ENCODE data around the gene FAM117B.

FAM117B gene

GRCh38 chr2:202634556-202635427 lies at the start of gene FAM117B:
Gene FAM117B (plus strand): TSS chr2:202634969. CDS start chr2:202635188, 219 bp downstream.
- TF ChIP-seq MYC (IDR thresholded peaks at IDR 0.05; ENCODE audit: low read depth, low read length) (peak; percentile 55), CTCF (IDR thresholded peaks at IDR 0.05; ENCODE audit: low read depth, low read length) (no peak), MAX (IDR thresholded peaks at IDR 0.05; ENCODE audit: low read depth, low read length) (peak; percentile 76), POLR2A (IDR thresholded peaks at IDR 0.05; ENCODE audit: extremely low read depth, insufficient read length) (peak; percentile 37)
- DNase-seq (ENCODE audit: low read depth), result peak; percentile 99
- peak within 1 kb of the TSS; percentile 80 for H3K4me3 ChIP-seq (ENCODE audit: low read depth, low read length)

- peak; percentile 77 for DNase-seq (ENCODE audit: low read depth)
- H3K4me3 ChIP-seq (ENCODE audit: low read depth, low read length), result no peak overlapping the region
- peak; percentile 16; the same call in 1 of the 2 replicates for TF ChIP-seq MAX (IDR thresholded peaks at IDR 0.05; ENCODE audit: low read depth, low read length)
- TF ChIP-seq POLR2A (IDR thresholded peaks at IDR 0.05; ENCODE audit: extremely low read depth, insufficient read length), result no peak
- 0 out of 2 replicates have a peak, but pooled peaks have one; percentile 20 for TF ChIP-seq MYC (IDR thresholded peaks at IDR 0.05; ENCODE audit: low read depth, low read length)
- peak; percentile 96 for TF ChIP-seq CTCF (IDR thresholded peaks at IDR 0.05; ENCODE audit: low read depth, low read length)
Measured at GRCh38 chr2:202588647-202589581, 45.9 kb upstream of the FAM117B start.

- no peak overlapping the region for H3K4me3 ChIP-seq (ENCODE audit: low read depth, low read length)
- DNase-seq (ENCODE audit: low read depth), result no peak
- TF ChIP-seq CTCF (IDR thresholded peaks at IDR 0.05; ENCODE audit: low read depth, low read length) (no peak), MAX (IDR thresholded peaks at IDR 0.05; ENCODE audit: low read depth, low read length) (no peak), MYC (IDR thresholded peaks at IDR 0.05; ENCODE audit: low read depth, low read length) (no peak), POLR2A (IDR thresholded peaks at IDR 0.05; ENCODE audit: extremely low read depth, insufficient read length) (no peak)
Measured at GRCh38 chr2:202589582-202589949, 45.2 kb upstream of the FAM117B start.

- H3K4me3 ChIP-seq (ENCODE audit: low read depth, low read length), result no peak overlapping the region
- no peak for DNase-seq (ENCODE audit: low read depth)
Measured at GRCh38 chr2:202592566-202592965, 42.2 kb upstream of the FAM117B start.

More at GRCh38 chr2:202592566-202592965, 42.2 kb upstream of the FAM117B start:
- TF ChIP-seq POLR2A (IDR thresholded peaks at IDR 0.05; ENCODE audit: extremely low read depth, insufficient read length), result no peak
- TF ChIP-seq MYC (IDR thresholded peaks at IDR 0.05; ENCODE audit: low read depth, low read length), result no peak
- TF ChIP-seq MAX (IDR thresholded peaks at IDR 0.05; ENCODE audit: low read depth, low read length), result no peak
- TF ChIP-seq CTCF (IDR thresholded peaks at IDR 0.05; ENCODE audit: low read depth, low read length), result no peak
